T-cell (primary cell): ENCODE measurements around the gene DCLK3. TPM values are rescaled to one million over a fixed set of nuclear protein-coding genes. Genes with fewer than 3 reads are reported as not detected.

Experiments used
- ATAC-seq, 4 experiments: fragments of 200-7000 bp in 3 of 4; fragments of 150-1000 bp in 1 of 4; cut with Tn5 transposase; replicated peaks in 1 of 4; 1 replicate in 3 of 4; 2 replicates in 1 of 4; pipeline ENCODE4 v1.10.0; 2021; ENCODE audit warnings: moderate library complexity in 3 of 4, mild to moderate bottlenecking in 2 of 4, moderate number of reproducible peaks in 1 of 4
- CTCF ChIA-PET, 2 donors: fragments of 300-600 bp; sonication (Branson Sonifier 250); formaldehyde crosslinking; loops; one replicate each; lab custom pipeline; 2022; ENCODE audit warnings: antibody characterized with exemption in 2 of 2; lab: Charles Lee
- POLR2A ChIA-PET, 2 donors: fragments of 300-600 bp; sonication (Branson Sonifier 250); formaldehyde crosslinking; loops; one replicate each; lab custom pipeline; 2022; ENCODE audit warnings: antibody characterized with exemption in 2 of 2; lab: Charles Lee
- DNase-seq, 35 experiments: peaks; one replicate each; pipeline versions ENCODE4 v3.0.0 to v3.0.0-alpha.2; 2013 to 2023
- H3K27ac ChIP-seq: one replicate; pipeline ENCODE4 v1.5.1; 2013; ENCODE audit warnings: low read length
- H3K27me3 ChIP-seq, 2 experiments: replicated peaks in 1 of 2; 1 replicate in 1 of 2; 2 replicates in 1 of 2; pipeline versions ENCODE4 v1.6.1 to v1.7.0; 2013; ENCODE audit warnings: low read length in 1 of 2, mixed read lengths in 1 of 2; ENCODE audit not compliant: control insufficient read depth in 2 of 2, insufficient read depth in 2 of 2; ENCODE audit errors: extremely low read depth in 1 of 2
- H3K36me3 ChIP-seq, 2 donors: 1 replicate in 1 of 2; 2 replicates in 1 of 2; pipeline versions ENCODE4 v1.6.1 to v1.7.0; 2013; ENCODE audit warnings: low read length in 1 of 2; ENCODE audit not compliant: control insufficient read depth in 2 of 2, insufficient read depth in 1 of 2; ENCODE audit errors: extremely low read depth in 1 of 2
- H3K4me1 ChIP-seq, 2 experiments: 1 replicate in 1 of 2; 2 replicates in 1 of 2; pipeline versions ENCODE4 v1.6.1 to v1.7.0; 2013; ENCODE audit warnings: low read length in 2 of 2, mixed read lengths in 1 of 2; ENCODE audit not compliant: insufficient read depth in 2 of 2, control insufficient read depth in 1 of 2; ENCODE audit errors: extremely low read depth in 1 of 2
- H3K4me3 ChIP-seq, 2 donors: 1 replicate in 1 of 2; 2 replicates in 1 of 2; pipeline versions ENCODE4 v1.5.1 to v1.7.0; 2013; ENCODE audit warnings: mild to moderate bottlenecking in 2 of 2, low read length in 1 of 2, moderate library complexity in 1 of 2; ENCODE audit not compliant: control insufficient read depth in 1 of 2; ENCODE audit errors: extremely low read depth in 1 of 2
- H3K9me3 ChIP-seq: 2 replicates; pipeline ENCODE4 v1.7.0; 2013
- H3K27ac Mint-ChIP-seq, 2 donors: one replicate each; pipeline ENCODE4 v1.8.0; 2020 to 2021; ENCODE audit warnings: mild to moderate bottlenecking in 2 of 2, mixed read lengths in 2 of 2
- H3K27me3 Mint-ChIP-seq, 2 donors: one replicate each; pipeline ENCODE4 v1.8.0; 2021 to 2022; ENCODE audit warnings: mixed read lengths in 2 of 2
- H3K36me3 Mint-ChIP-seq: one replicate; pipeline ENCODE4 v1.8.0; 2021; ENCODE audit warnings: mixed read lengths
- H3K4me1 Mint-ChIP-seq, 3 donors: one replicate each; pipeline ENCODE4 v1.8.0; 2020 to 2022; ENCODE audit warnings: mixed read lengths in 3 of 3, mild to moderate bottlenecking in 1 of 3
- H3K4me3 Mint-ChIP-seq, 3 donors: one replicate each; pipeline ENCODE4 v1.8.0; 2020 to 2022; ENCODE audit warnings: mild to moderate bottlenecking in 3 of 3, mixed read lengths in 3 of 3, moderate library complexity in 3 of 3
- H3K9me3 Mint-ChIP-seq, 3 donors: one replicate each; pipeline ENCODE4 v1.8.0; 2020 to 2022; ENCODE audit warnings: mixed read lengths in 3 of 3
- WGBS: methylation state at CpG from one replicate; pipeline ENCODE4 v1.1.5; 2013; ENCODE audit warnings: missing lambda C conversion rate; ENCODE audit not compliant: insufficient coverage; 5-methylcytosine and 5-hydroxymethylcytosine counted together
- total RNA-seq, 35 experiments: library from RNA in 6 of 35; stranded (reverse) in 6 of 35; fragments of 120-200 nt in 1 of 35; gene quantifications; one replicate each; pipeline versions ENCODE4 v1.2.1 to v1.2.4 and lab custom pipeline; 2013 to 2026

DCLK3 gene
- total RNA-seq, 5 donors from 2014 or later (not counting 1 experiment from before 2014, with no cell fraction given) = not detected

GRCh38 chr3:36689560-36689959 lies 74.8 kb downstream of the DCLK3 start:
- Mint-ChIP-seq H3K4me1 (no peaks in the 10 kb centered on the region), H3K27ac (no peak overlapping the region), H3K9me3 (no peaks in the 10 kb centered on the region), H3K27me3 (peaks cover 0 to 3% of the 10 kb centered on the region in 2 donors), H3K4me3 (no peak overlapping the region), H3K36me3 (no peaks in the 10 kb centered on the region)
- Histone ChIP-seq H3K27me3 (peaks cover 0 to 2% of the 10 kb centered on the region in 2 experiments), H3K4me3 (no peak overlapping the region), H3K4me1 (no peaks in the 10 kb centered on the region), H3K36me3 (no peaks in the 10 kb centered on the region), H3K9me3 (no peaks in the 10 kb centered on the region), H3K27ac (no peak overlapping the region)
- 100% methylated on average over 1 of the region's 4 CpGs for WGBS
- no peak for DNase-seq
- POLR2A ChIA-PET = no interaction called here
- ATAC-seq = no peak
- CTCF ChIA-PET = no interaction called here

GRCh38 chr3:36688815-36689214 lies 75.5 kb downstream of the DCLK3 start:
- ATAC-seq (no peak), DNase-seq (no peak)
- H3K4me1 Mint-ChIP-seq = no peaks in the 10 kb centered on the region
- 70% methylated on average over 1 of the region's 2 CpGs for WGBS
- H3K27ac Mint-ChIP-seq = no peak overlapping the region
- Histone ChIP-seq H3K4me3 (no peak overlapping the region), H3K27me3 (peaks cover 0 to 2% of the 10 kb centered on the region in 2 experiments), H3K27ac (no peak overlapping the region), H3K4me1 (no peaks in the 10 kb centered on the region), H3K9me3 (no peaks in the 10 kb centered on the region), H3K36me3 (no peaks in the 10 kb centered on the region)
- POLR2A ChIA-PET = no interaction called here
- H3K4me3 Mint-ChIP-seq = no peak overlapping the region
- peaks cover 0 to 3% of the 10 kb centered on the region in 2 donors for H3K27me3 Mint-ChIP-seq
- H3K9me3 Mint-ChIP-seq = no peaks in the 10 kb centered on the region
- CTCF ChIA-PET = no interaction called here
- H3K36me3 Mint-ChIP-seq = no peaks in the 10 kb centered on the region

DNA sequence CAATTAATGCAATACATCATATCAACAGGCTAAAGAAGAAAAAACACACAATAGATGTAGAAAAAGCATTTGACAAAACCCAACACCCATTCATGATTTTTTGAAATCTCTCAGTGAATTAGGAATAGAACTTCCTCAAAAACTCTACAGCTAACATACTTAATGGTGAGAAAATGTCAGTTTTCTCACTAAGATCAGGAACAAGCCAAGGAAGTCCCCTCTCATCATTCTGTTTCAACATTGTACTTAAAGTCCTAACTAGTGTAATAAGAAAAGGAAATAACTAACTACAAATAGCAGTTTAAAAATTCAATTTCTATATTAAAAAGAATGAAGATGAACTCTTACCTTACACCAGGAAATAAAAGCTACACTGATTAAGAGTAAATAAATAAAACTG lies 77.8 kb downstream of the DCLK3 start:
- Mint-ChIP-seq H3K4me3 (no peak overlapping the region), H3K36me3 (no peaks in the 10 kb centered on the region), H3K27me3 (peaks cover 4 to 7% of the 10 kb centered on the region in 2 donors), H3K9me3 (peaks cover 2 to 3% (median 3%) of the 10 kb centered on the region in 3 donors), H3K4me1 (no peaks in the 10 kb centered on the region), H3K27ac (no peak overlapping the region)
- H3K36me3 ChIP-seq = no peaks in the 10 kb centered on the region
- no peak overlapping the region for H3K4me3 ChIP-seq
- H3K9me3 ChIP-seq = no peaks in the 10 kb centered on the region
- ATAC-seq (no peak), DNase-seq (no peak)
- H3K27me3 ChIP-seq = peaks cover 0 to 2% of the 10 kb centered on the region in 2 experiments
- ChIA-PET POLR2A (no interaction called here), CTCF (no interaction called here)
- no peaks in the 10 kb centered on the region for H3K4me1 ChIP-seq
- H3K27ac ChIP-seq = no peak overlapping the region

DNA sequence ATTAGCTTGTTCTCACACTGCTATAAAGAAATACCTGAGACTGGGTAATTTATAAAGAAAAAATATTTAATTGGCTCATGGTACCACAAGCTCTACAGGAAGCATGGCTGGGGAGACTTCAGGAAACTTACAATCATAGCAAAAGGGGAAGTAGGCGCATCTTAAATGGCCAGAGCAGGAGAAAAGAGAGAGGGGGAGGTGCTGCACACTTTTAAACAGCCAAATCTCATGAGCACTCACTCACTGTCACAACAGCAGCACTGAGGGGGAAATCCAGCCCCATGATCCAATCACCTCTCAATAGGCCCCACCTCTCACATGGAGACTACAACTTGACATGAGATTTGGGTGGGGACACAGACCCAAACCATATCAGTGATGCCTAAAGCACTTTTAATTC lies 82.5 kb downstream of the DCLK3 start:
- DNase-seq = no peak
- Histone ChIP-seq H3K4me3 (no peak overlapping the region), H3K9me3 (no peaks in the 10 kb centered on the region), H3K27ac (no peak overlapping the region), H3K36me3 (no peaks in the 10 kb centered on the region), H3K27me3 (peaks cover 0 to 8% of the 10 kb centered on the region in 2 experiments), H3K4me1 (no peaks in the 10 kb centered on the region)
- POLR2A ChIA-PET = no interaction called here
- no peak for ATAC-seq
- Mint-ChIP-seq H3K36me3 (peaks cover 6% of the 10 kb centered on the region), H3K27me3 (peaks cover 4 to 7% of the 10 kb centered on the region in 2 donors), H3K4me1 (no peaks in the 10 kb centered on the region), H3K27ac (no peak overlapping the region), H3K4me3 (no peak overlapping the region), H3K9me3 (peaks cover 18 to 34% (median 24%) of the 10 kb centered on the region in 3 donors)
- CTCF ChIA-PET = interaction anchor here in 1 of 2 donors (0.8 kb wide), 1 partner anchor 28 kb away, joined by 3 read pairs; no protein-coding TSS in a partner anchor
- WGBS = no CpG with 5 or more reads among the region's 1 CpG

GRCh38 chr3:36680952-36681351 lies 83.4 kb downstream of the DCLK3 start:
- ATAC-seq = no peak
- H3K4me3 ChIP-seq = no peak overlapping the region
- H3K9me3 ChIP-seq = no peaks in the 10 kb centered on the region
- H3K36me3 ChIP-seq = no peaks in the 10 kb centered on the region
- H3K4me1 ChIP-seq = no peaks in the 10 kb centered on the region
- Mint-ChIP-seq H3K36me3 (peaks cover 6% of the 10 kb centered on the region), H3K4me3 (no peak overlapping the region), H3K4me1 (no peaks in the 10 kb centered on the region), H3K27ac (no peak overlapping the region), H3K9me3 (peaks cover 18 to 34% (median 24%) of the 10 kb centered on the region in 3 donors), H3K27me3 (peaks cover 4 to 7% of the 10 kb centered on the region in 2 donors)
- no peak overlapping the region for H3K27ac ChIP-seq
- ChIA-PET POLR2A (no interaction called here), CTCF (no interaction called here)
- H3K27me3 ChIP-seq = peaks cover 0 to 8% of the 10 kb centered on the region in 2 experiments
- 83% methylated on average over 1 of the region's 3 CpGs for WGBS
- no peak for DNase-seq

DNA sequence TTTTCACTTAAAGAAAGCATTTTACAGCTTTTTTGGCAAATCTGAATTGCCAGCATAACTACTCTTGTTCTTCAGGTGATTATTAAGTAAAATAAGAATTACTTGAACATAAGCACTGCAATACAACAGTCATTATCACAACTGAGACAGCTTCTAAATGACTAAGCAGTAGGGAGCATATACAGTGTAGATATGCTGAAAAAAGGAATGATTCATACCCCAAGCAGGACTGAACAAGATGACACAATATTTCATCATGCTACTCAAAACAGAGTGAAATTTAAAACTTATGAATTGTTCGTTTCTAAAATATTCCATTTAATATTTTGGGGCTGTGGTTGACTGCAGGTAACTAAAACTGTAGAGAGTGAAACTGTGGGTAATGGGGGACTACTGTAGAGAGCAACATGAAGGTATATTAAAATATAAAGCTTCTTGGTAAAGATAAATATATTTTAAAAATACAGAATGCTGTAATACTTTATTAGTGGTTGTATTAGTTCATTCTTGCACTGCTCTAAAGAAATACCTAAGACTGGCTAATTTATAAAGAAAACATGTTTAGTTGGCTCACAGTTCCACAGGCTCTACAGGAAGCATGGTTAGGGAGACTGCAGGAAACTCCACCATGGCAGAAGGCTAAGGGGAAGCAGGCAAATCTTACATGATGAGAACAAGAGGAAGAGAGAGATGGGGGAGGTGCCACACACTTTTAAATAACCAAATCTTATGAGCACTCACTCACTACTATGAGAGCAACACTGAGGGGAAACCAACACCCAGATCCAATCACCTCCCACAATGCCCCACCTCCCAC lies 84.8 kb downstream of the DCLK3 start:
- CTCF ChIA-PET = no interaction called here

More for the DNA sequence above, 84.8 kb downstream of the DCLK3 start:
- Histone ChIP-seq H3K27me3 (peaks cover 0 to 6% of the 10 kb centered on the region in 2 experiments), H3K4me1 (no peaks in the 10 kb centered on the region), H3K27ac (no peak overlapping the region), H3K36me3 (no peaks in the 10 kb centered on the region), H3K4me3 (no peak overlapping the region), H3K9me3 (no peaks in the 10 kb centered on the region)
- H3K36me3 Mint-ChIP-seq = peaks cover 6% of the 10 kb centered on the region
- peaks cover 4 to 7% of the 10 kb centered on the region in 2 donors for H3K27me3 Mint-ChIP-seq
- no peak for ATAC-seq
- no peak for DNase-seq
- no CpG with 5 or more reads among the region's 1 CpG for WGBS
- H3K9me3 Mint-ChIP-seq = peaks cover 22 to 38% (median 24%) of the 10 kb centered on the region in 3 donors
- H3K4me3 Mint-ChIP-seq = no peak overlapping the region
- H3K4me1 Mint-ChIP-seq = no peaks in the 10 kb centered on the region
- POLR2A ChIA-PET = no interaction called here
- H3K27ac Mint-ChIP-seq = no peak overlapping the region
